Ovary (tissue), 9 donors: Measurements from ENCODE around the gene WDR6. TPM values are rescaled to one million over a fixed set of nuclear protein-coding genes. Genes with fewer than 3 reads are reported as not detected.
A peak's percentile ranks its signal among the peaks of the same experiment; 100 is the strongest.

Source experiments
- DNase-seq, 5 donors: peaks; one replicate each; pipeline ENCODE4 v3.0.0-alpha.2; 2019 to 2020
- H3K27ac ChIP-seq, 2 donors: fragments of 200-600 bp; one replicate each; pipeline versions ENCODE4 v1.5.1 to v1.8.0; 2019 to 2022
- H3K27me3 ChIP-seq: fragments of 200-600 bp; one replicate; pipeline ENCODE4 v1.8.0; 2022
- H3K36me3 ChIP-seq: fragments of 200-600 bp; sonication (generic); one replicate; pipeline ENCODE4 v1.5.1; 2019
- H3K4me1 ChIP-seq: one replicate; pipeline ENCODE4 v1.8.1; 2013; ENCODE audit warnings: mild to moderate bottlenecking, moderate library complexity; ENCODE audit not compliant: insufficient read depth
- H3K4me3 ChIP-seq: fragments of 200-600 bp; sonication (generic); one replicate; pipeline ENCODE4 v1.5.1; 2017
- H3K9me3 ChIP-seq, 2 donors: fragments of 200-600 bp in 1 of 2; sonication (generic) in 1 of 2; one replicate each; pipeline versions ENCODE4 v1.5.1 to v1.8.1; 2013 to 2019; ENCODE audit warnings: mild to moderate bottlenecking in 1 of 2, moderate library complexity in 1 of 2
- EP300 ChIP-seq: sonication (generic); formaldehyde crosslinking; IDR thresholded peaks from one replicate; pipeline ENCODE4 v1.6.1; 2017; ENCODE audit warnings: antibody characterized with exemption
- POLR2A ChIP-seq: fragments of 450-650 bp; IDR thresholded peaks from one replicate; pipeline ENCODE4 v1.6.1; 2017; ENCODE audit warnings: antibody characterized with exemption, mild to moderate bottlenecking, moderate library complexity
- WGBS, 3 donors: extraction: QIAGEN DNeasy Blood & Tissue Kit in 1 of 3; methylation state at CpG; one replicate each; pipeline versions ENCODE4 v1.1.5 to v1.1.7; 2013 to 2017; 5-methylcytosine and 5-hydroxymethylcytosine counted together
- intact Hi-C, 4 donors: fragments of 100-400 bp; cut with DNase I; formaldehyde crosslinking; loops; one replicate each; pipeline versions ENCODE4 v1.11.0 to v1.15.1; 2022 to 2023
- polyA plus RNA-seq, 2 donors: library from polyadenylated mRNA; stranded (reverse); fragments of 200-250 nt in 1 of 2; fragments of 350-450 nt in 1 of 2; fragmentation: Illumina TruSeq in 1 of 2; extraction: RNeasy Lipid Tissue Mini Kit (QIAGEN cat#74804) in 1 of 2; gene quantifications; one replicate each; pipeline ENCODE4 v1.2.3, GENCODE V29; 2013 to 2014
- total RNA-seq, 7 donors: library from RNA; depleted of rRNA in 2 of 7; stranded (reverse); fragments of >200 nt in 2 of 7; fragmentation: NEBNext Ultra II Directional in 3 of 7; extraction: Animal tissue kit (Norgen Biotek cat#: 25700) in 3 of 7; gene quantifications; one replicate each; pipeline versions ENCODE4 v1.1.0 to v1.2.4, GENCODE V29; 2016 to 2023
- TF ChIP-seq, protein P1 (sequence below), 3 donors: fragments of 450-650 bp in 2 of 3; fragments of 200-600 bp in 1 of 3; IDR thresholded peaks; one replicate each; pipeline versions ENCODE4 v1.5.1 to v1.8.0; 2016 to 2022; ENCODE audit warnings: antibody characterized with exemption in 3 of 3, mild to moderate bottlenecking in 1 of 3
- donor health status: DM: no; HTN: no; CAD: no; lungs with moderate emphysema.
- donor health status: DM: no; HTN: no; CAD: no.
- donor health status: Bipolar disorder and iron deficiency.
- donor health status: DM: yes; HTN: yes; CAD: no.
- donor health status: DM: no; HTN: no; CAD: no.
- donor health status: DM: yes; HTN: yes; CAD: no.

Gene WDR6
- total and polyA plus RNA-seq, 9 donors: 109 to 289 (median 196) TPM

DNA sequence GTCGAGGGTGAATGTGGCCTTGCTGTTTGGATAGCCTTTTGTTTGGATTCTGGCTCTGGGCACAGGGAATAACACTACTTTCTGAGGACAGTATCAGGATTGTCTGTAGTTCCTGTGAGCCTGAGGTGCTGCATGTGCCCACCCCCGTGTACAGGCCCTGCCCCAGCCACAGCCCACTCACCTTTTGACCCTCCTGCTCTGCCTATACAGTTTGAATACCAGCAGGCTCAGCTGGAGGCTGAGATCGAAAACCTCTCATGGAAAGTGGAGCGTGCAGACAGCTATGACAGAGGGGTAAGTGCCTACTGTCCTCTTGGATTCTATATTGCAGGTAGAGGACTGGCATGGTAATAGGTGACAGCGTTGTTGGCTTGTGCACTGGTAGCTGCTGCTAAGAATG is 24.5 kb upstream of the WDR6 start:
- 72 to 76% (median 76%) methylated on average over 5 of the region's 5 CpGs for WGBS, 3 donors

DNA sequence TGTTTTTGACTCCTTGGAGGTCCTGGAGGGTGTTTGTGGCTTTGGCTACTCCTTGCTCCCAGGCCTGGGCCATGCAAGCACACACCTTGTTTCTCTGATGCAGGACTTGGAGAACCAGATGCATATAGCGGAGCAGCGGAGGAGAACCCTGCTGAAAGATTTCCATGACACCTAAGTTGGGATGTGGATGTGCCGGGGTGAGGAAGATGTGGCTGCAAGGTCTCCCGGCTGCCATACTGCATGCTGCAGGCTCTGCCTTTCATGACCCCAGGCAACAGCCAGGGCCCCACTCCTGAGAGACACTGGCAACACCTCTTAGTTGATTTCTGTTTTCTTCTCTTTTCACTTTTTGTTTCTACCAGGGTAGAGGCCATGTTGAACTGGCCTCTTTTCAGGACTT is 24.1 kb upstream of the WDR6 start:
- Histone ChIP-seq H3K36me3 (no peaks in the 10 kb centered on the region), H3K9me3 (no peaks in the 10 kb centered on the region), H3K4me1 (no peaks in the 10 kb centered on the region), H3K4me3 (no peak overlapping the region), H3K27ac (no peak overlapping the region), H3K27me3 (no peaks in the 10 kb centered on the region)
- peak in 1 of 5 donors; percentile 27 for DNase-seq
- TF ChIP-seq POLR2A (no peak), EP300 (no peak)
- TF ChIP-seq, protein P1, sequence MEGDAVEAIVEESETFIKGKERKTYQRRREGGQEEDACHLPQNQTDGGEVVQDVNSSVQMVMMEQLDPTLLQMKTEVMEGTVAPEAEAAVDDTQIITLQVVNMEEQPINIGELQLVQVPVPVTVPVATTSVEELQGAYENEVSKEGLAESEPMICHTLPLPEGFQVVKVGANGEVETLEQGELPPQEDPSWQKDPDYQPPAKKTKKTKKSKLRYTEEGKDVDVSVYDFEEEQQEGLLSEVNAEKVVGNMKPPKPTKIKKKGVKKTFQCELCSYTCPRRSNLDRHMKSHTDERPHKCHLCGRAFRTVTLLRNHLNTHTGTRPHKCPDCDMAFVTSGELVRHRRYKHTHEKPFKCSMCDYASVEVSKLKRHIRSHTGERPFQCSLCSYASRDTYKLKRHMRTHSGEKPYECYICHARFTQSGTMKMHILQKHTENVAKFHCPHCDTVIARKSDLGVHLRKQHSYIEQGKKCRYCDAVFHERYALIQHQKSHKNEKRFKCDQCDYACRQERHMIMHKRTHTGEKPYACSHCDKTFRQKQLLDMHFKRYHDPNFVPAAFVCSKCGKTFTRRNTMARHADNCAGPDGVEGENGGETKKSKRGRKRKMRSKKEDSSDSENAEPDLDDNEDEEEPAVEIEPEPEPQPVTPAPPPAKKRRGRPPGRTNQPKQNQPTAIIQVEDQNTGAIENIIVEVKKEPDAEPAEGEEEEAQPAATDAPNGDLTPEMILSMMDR (IDR thresholded peaks at IDR 0.05): no peak
- WGBS, 3 donors: 84 to 93% (median 93%) methylated on average over 4 of the region's 4 CpGs
- intact Hi-C loops: loop anchor here in 1 of 4 donors (10.0 kb wide), 1 partner anchor 112 kb away; the partner anchor contains the start of gene QRICH1

More for the DNA sequence above, 24.5 kb upstream of the WDR6 start:
- no peak overlapping the region for H3K4me3 ChIP-seq
- intact Hi-C loops: loop anchor here in 1 of 4 donors (10.0 kb wide), 1 partner anchor 112 kb away; the partner anchor contains the start of gene QRICH1
- H3K27ac ChIP-seq: no peak overlapping the region
- no peak for TF ChIP-seq POLR2A
- TF ChIP-seq, protein P1 (IDR thresholded peaks at IDR 0.05): no peak
- no peak for TF ChIP-seq EP300
- no peaks in the 10 kb centered on the region for H3K36me3 ChIP-seq
- DNase-seq: no peak
- no peaks in the 10 kb centered on the region for H3K9me3 ChIP-seq
- no peaks in the 10 kb centered on the region for H3K27me3 ChIP-seq
- no peaks in the 10 kb centered on the region for H3K4me1 ChIP-seq

DNA sequence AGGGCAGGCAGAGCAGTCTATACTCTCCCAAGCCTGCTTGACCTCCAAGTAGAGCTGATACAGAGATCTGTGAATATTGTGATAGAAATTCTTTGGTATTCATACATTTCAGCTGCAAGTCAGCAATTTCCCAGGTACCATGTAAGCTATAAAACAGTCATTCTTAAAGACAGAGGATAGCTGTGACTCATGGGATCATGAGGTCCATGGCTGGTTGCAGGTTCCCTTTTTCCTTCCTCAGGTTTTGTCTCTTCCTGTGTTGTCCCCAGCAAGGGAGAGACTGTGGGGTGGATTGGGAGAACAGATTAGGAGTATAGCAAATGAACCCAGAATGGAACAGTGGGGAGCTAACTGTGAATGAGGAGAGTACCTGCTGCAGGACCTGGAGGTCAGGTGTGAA is 22.5 kb upstream of the WDR6 start:
- intact Hi-C loops: loop anchor here in 2 of 4 donors (5.0 to 10.0 kb wide), 2 partner anchors 110 to 463 kb away; partner anchors contain the start of gene QRICH1 (in 1 of the 2)
- no peak for DNase-seq
- Histone ChIP-seq H3K9me3 (no peaks in the 10 kb centered on the region), H3K27me3 (no peaks in the 10 kb centered on the region), H3K27ac (no peak overlapping the region), H3K4me1 (peaks cover 3% of the 10 kb centered on the region), H3K36me3 (no peaks in the 10 kb centered on the region), H3K4me3 (no peak overlapping the region)
- TF ChIP-seq, protein P1 (IDR thresholded peaks at IDR 0.05): no peak
- no peak for TF ChIP-seq POLR2A
- TF ChIP-seq EP300: no peak

DNA sequence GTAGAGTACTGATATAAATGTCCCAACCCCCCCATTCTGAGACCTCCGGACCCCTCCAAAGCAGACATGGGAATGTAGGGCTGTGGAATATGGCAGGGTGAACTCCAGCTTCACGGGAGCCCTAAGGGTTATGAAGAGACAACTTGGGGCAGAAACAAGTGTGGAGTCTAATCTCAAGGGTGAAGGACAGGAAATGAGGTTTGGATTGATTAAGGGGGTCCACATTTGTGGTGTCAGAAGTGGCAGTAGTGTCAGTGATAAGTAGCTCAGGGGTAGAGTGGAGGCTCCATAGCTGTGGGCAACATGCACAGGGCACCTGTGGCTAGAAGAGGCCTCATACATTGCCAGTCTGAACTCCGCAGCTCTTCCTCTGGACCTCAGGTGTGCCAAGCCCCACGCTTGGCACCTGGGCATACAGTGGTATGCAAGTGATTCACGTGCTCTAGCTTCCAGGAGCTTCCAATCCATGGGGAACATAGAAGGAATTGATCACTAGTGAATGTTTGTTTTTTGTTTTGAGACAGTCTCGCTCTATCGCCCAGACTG is 21.3 kb upstream of the WDR6 start:
- TF ChIP-seq POLR2A (no peak), EP300 (no peak)
- TF ChIP-seq, protein P1 (IDR thresholded peaks at IDR 0.05): no peak
- Histone ChIP-seq H3K36me3 (no peaks in the 10 kb centered on the region), H3K9me3 (no peaks in the 10 kb centered on the region), H3K4me1 (peaks cover 3% of the 10 kb centered on the region), H3K4me3 (no peak overlapping the region), H3K27ac (no peak overlapping the region), H3K27me3 (no peaks in the 10 kb centered on the region)
- peak in 1 of 5 donors; percentile 17 for DNase-seq
- intact Hi-C loops: loop anchor here in 2 of 4 donors (5.0 to 10.0 kb wide), 2 partner anchors 109 to 461 kb away; partner anchors contain the start of gene QRICH1 (in 1 of the 2)
- WGBS, 3 donors: 84 to 90% (median 84%) methylated on average over 7 of the region's 7 CpGs
